ENCODE measurements around the gene ITPRIP.

GRCh38 chr10:104317269-104317710 is 21.0 kb downstream of the ITPRIP start:
- TF ChIP-seq, protein P1, sequence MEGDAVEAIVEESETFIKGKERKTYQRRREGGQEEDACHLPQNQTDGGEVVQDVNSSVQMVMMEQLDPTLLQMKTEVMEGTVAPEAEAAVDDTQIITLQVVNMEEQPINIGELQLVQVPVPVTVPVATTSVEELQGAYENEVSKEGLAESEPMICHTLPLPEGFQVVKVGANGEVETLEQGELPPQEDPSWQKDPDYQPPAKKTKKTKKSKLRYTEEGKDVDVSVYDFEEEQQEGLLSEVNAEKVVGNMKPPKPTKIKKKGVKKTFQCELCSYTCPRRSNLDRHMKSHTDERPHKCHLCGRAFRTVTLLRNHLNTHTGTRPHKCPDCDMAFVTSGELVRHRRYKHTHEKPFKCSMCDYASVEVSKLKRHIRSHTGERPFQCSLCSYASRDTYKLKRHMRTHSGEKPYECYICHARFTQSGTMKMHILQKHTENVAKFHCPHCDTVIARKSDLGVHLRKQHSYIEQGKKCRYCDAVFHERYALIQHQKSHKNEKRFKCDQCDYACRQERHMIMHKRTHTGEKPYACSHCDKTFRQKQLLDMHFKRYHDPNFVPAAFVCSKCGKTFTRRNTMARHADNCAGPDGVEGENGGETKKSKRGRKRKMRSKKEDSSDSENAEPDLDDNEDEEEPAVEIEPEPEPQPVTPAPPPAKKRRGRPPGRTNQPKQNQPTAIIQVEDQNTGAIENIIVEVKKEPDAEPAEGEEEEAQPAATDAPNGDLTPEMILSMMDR (IDR thresholded peaks at IDR 0.05), result no peak
- TF ChIP-seq POLR2A (IDR thresholded peaks at IDR 0.05), result no peak

Measured in tibial nerve (tissue), 3 donors.